Gastrocnemius medialis (tissue), 4 donors: Measurements from ENCODE around the gene SNURF. TPM values are rescaled to one million over a fixed set of nuclear protein-coding genes. Genes with fewer than 3 reads are reported as not detected.

Experiments used
- ATAC-seq, 2 donors: fragments of 150-250 bp; one replicate each; pipeline ENCODE4 v1.9.1; 2016
- DNase-seq, 2 donors: peaks; one replicate each; pipeline ENCODE4 v3.0.0-alpha.2; 2019
- H3K27ac ChIP-seq, 4 donors: fragments of 200-600 bp; sonication (generic); 1 replicate in 1 of 4; 2 replicates in 3 of 4; pipeline ENCODE4 v1.5.1; 2016 to 2018; ENCODE audit warnings: mild to moderate bottlenecking in 2 of 4, moderate library complexity in 1 of 4
- H3K27me3 ChIP-seq, 3 donors: fragments of 200-600 bp; sonication (generic) in 2 of 3; 1 replicate in 1 of 3; 2 replicates in 2 of 3; pipeline versions ENCODE4 v1.5.1 to v1.6.0; 2016 to 2019; ENCODE audit warnings: mild to moderate bottlenecking in 1 of 3, moderate library complexity in 1 of 3
- H3K36me3 ChIP-seq, 2 donors: fragments of 200-600 bp; sonication (generic) in 1 of 2; one replicate each; pipeline ENCODE4 v1.5.1; 2017 to 2018
- H3K4me1 ChIP-seq, 2 donors: fragments of 200-600 bp; sonication (generic) in 1 of 2; one replicate each; pipeline ENCODE4 v1.5.1; 2016 to 2017; ENCODE audit warnings: mild to moderate bottlenecking in 2 of 2
- H3K4me3 ChIP-seq, 4 donors: fragments of 200-600 bp; sonication (generic) in 3 of 4; 1 replicate in 1 of 4; 2 replicates in 3 of 4; pipeline ENCODE4 v1.5.1; 2016 to 2019; ENCODE audit warnings: mild to moderate bottlenecking in 2 of 4
- H3K9me3 ChIP-seq, 3 donors: fragments of 200-600 bp; sonication (generic) in 2 of 3; 1 replicate in 1 of 3; 2 replicates in 2 of 3; pipeline ENCODE4 v1.5.1; 2016 to 2019
- CTCF ChIP-seq, 5 experiments: fragments of 450-650 bp in 3 of 5; fragments of 200-600 bp in 2 of 5; sonication (generic) in 2 of 5; IDR thresholded peaks in 4 of 5; conservative IDR thresholded peaks in 1 of 5; 1 replicate in 4 of 5; 2 replicates in 1 of 5; pipeline ENCODE4 v1.5.1; 2016 to 2019; ENCODE audit warnings: antibody characterized with exemption in 5 of 5, mild to moderate bottlenecking in 3 of 5, moderate library complexity in 3 of 5
- POLR2A ChIP-seq, 2 donors: fragments of 450-650 bp; IDR thresholded peaks; one replicate each; pipeline ENCODE4 v1.6.1; 2017; ENCODE audit warnings: antibody characterized with exemption in 2 of 2, mild to moderate bottlenecking in 2 of 2, moderate library complexity in 2 of 2
- in situ Hi-C, 4 donors: fragments of 200-750 bp; cut with MboI; loops; one replicate each; pipeline versions ENCODE4 v1.15.0 to v1.8.0; 2017; ENCODE audit warnings: low sequenced_read_pairs in 4 of 4
- intact Hi-C: fragments of 100-400 bp; cut with DNase I; formaldehyde crosslinking; loops from one replicate; pipeline ENCODE4 v1.15.1; 2023; ENCODE audit warnings: low total_unique reads
- total RNA-seq, 4 donors: library from RNA; depleted of rRNA; stranded (reverse); fragments of >200 nt; gene quantifications; one replicate each; pipeline versions ENCODE4 v1.1.0 to v1.2.3, GENCODE V29; 2016

SNURF gene
- total RNA-seq, 4 donors from 2014 or later: 3.8 to 16.5 (median 6.0) TPM

DNA sequence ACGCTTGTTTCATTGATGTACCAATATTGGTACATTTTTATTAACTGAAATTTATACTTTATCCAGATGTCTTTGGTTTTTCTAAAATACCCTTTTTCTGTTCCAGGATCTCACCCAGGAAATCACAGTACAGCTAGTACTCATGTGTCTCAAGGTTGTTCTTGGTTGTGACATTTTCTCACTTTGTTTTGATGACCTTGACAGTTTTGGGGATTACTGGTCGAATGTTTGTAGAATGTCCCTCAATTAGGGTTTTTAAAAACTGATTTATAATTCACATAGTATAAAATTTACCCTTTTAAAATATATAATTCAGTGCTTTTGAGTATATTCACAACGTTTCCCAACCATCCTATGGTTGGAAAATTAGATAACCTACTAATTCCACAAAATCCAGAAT lies 6.3 kb upstream of the SNURF start:
- intact Hi-C loops (no loop called here), in situ Hi-C loops (no loop called here)
- Histone ChIP-seq H3K9me3 (no peaks in the 10 kb centered on the region), H3K36me3 (no peaks in the 10 kb centered on the region), H3K4me1 (peaks cover 0 to 15% of the 10 kb centered on the region in 2 donors), H3K27me3 (no peaks in the 10 kb centered on the region), H3K4me3 (no peak overlapping the region), H3K27ac (no peak overlapping the region)
- TF ChIP-seq CTCF (IDR thresholded peaks at IDR 0.05 in 4 of 5, conservative IDR thresholded peaks at IDR 0.05 in 1 of 5) (no peak), POLR2A (IDR thresholded peaks at IDR 0.05) (no peak)
- DNase-seq (no peak), ATAC-seq (no peak)

- peaks cover 0 to 4% of the 10 kb centered on the region in 2 donors for H3K4me1 ChIP-seq
- no peaks in the 10 kb centered on the region for H3K36me3 ChIP-seq
- in situ Hi-C loops: no loop called here
- intact Hi-C loops: loop anchor here (5.0 kb wide), 2 partner anchors 482 to 717 kb away; partner anchors contain the start of gene UBE3A
- TF ChIP-seq CTCF (IDR thresholded peaks at IDR 0.05 in 4 of 5, conservative IDR thresholded peaks at IDR 0.05 in 1 of 5) (no peak), POLR2A (IDR thresholded peaks at IDR 0.05) (no peak)
- no peaks in the 10 kb centered on the region for H3K9me3 ChIP-seq
- DNase-seq (peak in 1 of 2 donors; percentile 23), ATAC-seq (peak; percentile 31 to 33)
- no peaks in the 10 kb centered on the region for H3K27me3 ChIP-seq
- H3K4me3 ChIP-seq: peak overlapping the region; percentile 72 to 86 (median 82)
- H3K27ac ChIP-seq: peak overlapping the region; percentile 87 to 96 (median 94)
These were observed 739 bp downstream of the SNURF start for GRCh38 chr15:24955531-24955921.

- DNase-seq (peak; percentile 69 to 89), ATAC-seq (peak; percentile 75)
- Histone ChIP-seq H3K27me3 (no peaks in the 10 kb centered on the region), H3K27ac (peak overlapping the region; percentile 87 to 96 (median 94)), H3K4me3 (peak overlapping the region; percentile 72 to 86 (median 82)), H3K36me3 (no peaks in the 10 kb centered on the region), H3K4me1 (peaks cover 0 to 9% of the 10 kb centered on the region in 2 donors), H3K9me3 (no peaks in the 10 kb centered on the region)
- in situ Hi-C loops: no loop called here
- intact Hi-C loops: loop anchor here (5.0 kb wide), 2 partner anchors 481 to 716 kb away; partner anchors contain the start of gene UBE3A
- TF ChIP-seq CTCF (IDR thresholded peaks at IDR 0.05 in 4 of 5, conservative IDR thresholded peaks at IDR 0.05 in 1 of 5) (no peak), POLR2A (IDR thresholded peaks at IDR 0.05) (peak in 1 of 2 donors; percentile 25)
These were observed 1.5 kb downstream of the SNURF start for GRCh38 chr15:24956111-24956838.

- H3K27ac ChIP-seq: peak overlapping the region; percentile 87 to 96 (median 94)
- no peaks in the 10 kb centered on the region for H3K9me3 ChIP-seq
- ATAC-seq (no peak), DNase-seq (no peak)
- in situ Hi-C loops: no loop called here
- intact Hi-C loops: loop anchor here (5.0 kb wide), 2 partner anchors 480 to 715 kb away; partner anchors contain the start of gene UBE3A
- H3K4me3 ChIP-seq: peak overlapping the region in 3 of 4 donors; percentile 72 to 86 (median 79)
- TF ChIP-seq POLR2A (IDR thresholded peaks at IDR 0.05): no peak
- no peak for TF ChIP-seq CTCF (IDR thresholded peaks at IDR 0.05 in 4 of 5, conservative IDR thresholded peaks at IDR 0.05 in 1 of 5)
- no peaks in the 10 kb centered on the region for H3K27me3 ChIP-seq
- H3K4me1 ChIP-seq: peaks cover 0 to 11% of the 10 kb centered on the region in 2 donors
- no peaks in the 10 kb centered on the region for H3K36me3 ChIP-seq
These were observed 2.9 kb downstream of the SNURF start for GRCh38 chr15:24957691-24958090.
